Measurements from ENCODE around the gene PLA2G4A.

The PLA2G4A gene

DNA sequence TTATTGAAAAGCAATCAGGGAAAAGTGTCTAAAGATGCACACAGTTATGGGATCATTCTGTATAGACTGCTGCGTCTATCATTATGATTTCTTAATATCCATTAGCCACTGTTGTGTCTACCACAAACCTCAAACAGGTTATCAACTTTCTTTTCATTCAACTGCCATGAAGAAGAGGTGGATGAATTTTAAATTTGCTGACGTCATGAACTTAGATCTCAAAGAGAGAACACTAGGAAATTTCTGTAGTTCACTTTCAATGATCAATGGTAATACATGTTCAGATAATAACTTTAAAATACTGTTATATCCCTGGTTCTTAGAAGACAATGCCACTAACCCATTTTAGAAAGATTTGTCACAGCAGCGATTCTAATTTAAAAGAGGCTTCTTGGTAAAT lies 6.7 kb downstream of the PLA2G4A start:
- DNase-seq, result no peak

DNA sequence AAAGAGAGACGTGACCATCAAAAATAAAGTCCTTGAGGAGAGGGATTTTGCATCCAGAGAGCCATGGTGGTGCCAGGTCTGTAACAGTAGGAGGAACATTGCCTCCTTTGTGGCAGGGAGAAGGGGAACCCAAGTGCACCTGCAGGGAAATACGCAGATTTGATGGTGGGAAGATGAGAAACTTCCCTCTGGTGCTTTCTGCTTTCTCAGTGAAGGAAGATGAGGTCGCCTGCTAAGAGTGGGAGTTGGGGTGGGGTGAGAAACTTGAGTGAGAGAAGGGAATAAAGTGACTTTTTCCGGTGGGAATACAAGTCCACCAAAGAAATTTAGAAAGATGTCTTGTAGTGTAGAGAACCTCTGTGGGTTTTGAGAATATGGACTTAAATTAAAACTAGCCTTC lies 9.1 kb downstream of the PLA2G4A start:
- DNase-seq, result no peak

DNA sequence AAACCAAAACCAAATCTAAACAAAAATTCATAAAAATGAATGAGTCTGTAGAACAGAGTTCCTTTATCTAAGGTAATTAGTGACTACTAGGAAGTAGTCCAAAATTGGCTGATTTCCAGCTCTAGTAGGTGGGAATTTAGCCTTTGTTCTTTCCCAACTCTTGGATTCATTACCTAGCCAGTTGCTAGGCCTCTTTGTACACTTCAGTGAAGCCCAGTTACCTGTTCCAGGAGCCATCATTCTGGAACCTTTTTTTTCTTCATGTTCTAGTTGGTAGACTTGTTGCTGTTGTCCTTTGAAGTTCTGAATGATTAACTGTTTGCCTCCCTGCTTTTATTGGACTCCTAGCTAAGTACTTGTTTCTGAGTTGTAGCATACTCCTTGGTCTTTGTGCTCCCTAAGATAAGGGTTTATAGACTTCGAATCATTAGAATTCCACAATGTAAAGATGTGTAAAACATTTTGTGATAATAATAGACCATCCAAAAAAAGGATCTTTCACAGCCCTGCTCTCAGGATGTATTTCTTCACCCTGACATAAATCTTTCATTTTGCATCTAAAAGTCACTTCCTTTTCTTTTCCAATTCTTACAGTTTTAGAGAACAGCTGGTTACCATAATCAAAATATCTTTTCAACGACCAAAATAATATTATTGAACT lies 9.8 kb downstream of the PLA2G4A start:
- no peak for DNase-seq

DNA sequence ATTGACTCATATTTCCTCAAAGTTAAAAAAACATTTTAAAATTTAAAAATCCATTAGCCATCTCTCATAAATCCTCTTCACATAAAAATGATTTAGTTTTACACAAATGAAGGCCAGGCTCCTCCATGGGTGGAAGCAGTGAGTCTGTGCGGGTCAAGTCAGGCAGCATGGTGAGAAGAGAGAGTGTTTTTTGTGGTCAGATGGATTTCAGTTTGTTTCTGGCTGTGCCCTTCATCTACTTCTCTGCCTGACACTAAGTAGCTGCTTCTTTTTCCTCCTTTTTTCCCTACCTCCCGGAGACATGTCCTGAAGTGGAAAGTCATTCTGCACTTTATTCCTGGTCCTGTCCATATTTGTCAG lies 10.3 kb downstream of the PLA2G4A start:
- DNase-seq, result no peak

DNA sequence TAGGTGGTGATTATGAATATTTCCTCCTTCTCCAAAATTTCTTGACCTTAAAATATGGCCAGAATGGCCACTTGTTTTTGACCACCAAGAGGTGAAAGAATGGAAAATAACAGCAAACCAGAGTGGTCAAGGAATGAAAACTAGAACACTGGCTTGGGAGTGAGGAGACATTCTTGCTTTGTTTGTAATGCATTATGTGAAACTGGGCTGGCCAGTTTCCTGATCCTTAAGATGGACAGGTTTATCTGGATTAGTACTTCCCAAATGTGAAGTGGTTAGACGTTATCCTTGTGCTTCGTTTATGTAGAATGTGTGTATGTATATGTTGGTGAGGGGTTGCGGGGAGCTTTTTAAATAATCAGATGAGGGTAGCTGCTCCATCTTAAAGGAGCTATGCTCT lies 12.8 kb downstream of the PLA2G4A start:
- no peak for DNase-seq

DNA sequence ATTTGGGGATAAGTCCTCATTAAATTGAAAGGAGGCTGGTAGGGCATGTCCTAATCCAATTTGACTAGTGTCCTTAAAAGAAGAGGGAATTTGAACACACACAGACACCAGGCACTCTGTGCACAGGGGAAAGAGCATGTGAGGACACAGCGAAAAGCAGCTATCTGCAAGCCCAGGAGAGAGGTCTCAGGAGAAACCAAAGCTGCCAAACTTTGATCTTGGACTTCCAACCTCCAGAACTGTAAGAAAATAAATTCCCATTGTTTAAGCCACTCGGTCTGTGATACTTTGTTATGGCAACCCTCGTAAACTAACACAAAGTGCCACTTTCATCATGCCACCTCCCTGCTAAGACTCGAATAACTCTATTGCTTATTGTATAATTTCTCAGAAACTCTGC lies 13.8 kb downstream of the PLA2G4A start:
- DNase-seq, result no peak

DNA sequence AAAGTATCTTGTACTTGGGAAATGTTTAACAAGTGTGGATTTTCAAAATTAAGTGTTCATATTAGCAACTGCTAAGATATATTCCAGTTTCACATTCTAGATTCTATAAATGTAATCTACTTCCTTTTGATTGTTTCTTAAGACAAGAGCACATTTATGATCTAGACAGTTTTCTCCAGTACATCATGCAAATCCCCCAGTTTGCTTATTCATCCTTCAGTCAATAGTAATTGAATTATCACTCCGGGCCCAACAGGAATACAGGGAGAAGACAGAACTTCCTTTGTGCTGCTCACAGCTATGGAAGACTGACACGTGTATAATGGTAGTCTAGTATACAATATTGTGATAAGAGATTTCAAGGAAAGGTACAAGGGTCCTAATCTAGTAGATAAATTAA lies 14.5 kb downstream of the PLA2G4A start:
- no peak for DNase-seq

DNA sequence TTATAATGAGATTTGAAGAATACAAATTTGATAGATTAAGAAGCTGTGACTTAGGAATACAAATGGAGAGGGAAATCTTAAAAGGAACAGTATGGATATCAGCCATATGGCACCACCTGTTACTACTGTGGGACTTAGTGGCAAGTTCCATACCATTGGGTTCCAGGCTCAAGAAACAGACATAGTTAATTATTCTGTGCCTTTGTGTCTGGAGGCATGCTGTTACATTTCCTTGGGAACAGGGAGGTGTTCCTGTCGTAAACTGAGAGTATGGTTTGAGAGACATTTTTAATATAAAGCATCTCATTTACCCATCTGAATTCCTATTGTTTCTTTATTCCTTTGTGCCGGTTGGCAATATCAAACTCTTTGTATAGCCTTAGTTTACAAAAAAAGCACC lies 15.2 kb downstream of the PLA2G4A start:
- no peak for DNase-seq

DNA sequence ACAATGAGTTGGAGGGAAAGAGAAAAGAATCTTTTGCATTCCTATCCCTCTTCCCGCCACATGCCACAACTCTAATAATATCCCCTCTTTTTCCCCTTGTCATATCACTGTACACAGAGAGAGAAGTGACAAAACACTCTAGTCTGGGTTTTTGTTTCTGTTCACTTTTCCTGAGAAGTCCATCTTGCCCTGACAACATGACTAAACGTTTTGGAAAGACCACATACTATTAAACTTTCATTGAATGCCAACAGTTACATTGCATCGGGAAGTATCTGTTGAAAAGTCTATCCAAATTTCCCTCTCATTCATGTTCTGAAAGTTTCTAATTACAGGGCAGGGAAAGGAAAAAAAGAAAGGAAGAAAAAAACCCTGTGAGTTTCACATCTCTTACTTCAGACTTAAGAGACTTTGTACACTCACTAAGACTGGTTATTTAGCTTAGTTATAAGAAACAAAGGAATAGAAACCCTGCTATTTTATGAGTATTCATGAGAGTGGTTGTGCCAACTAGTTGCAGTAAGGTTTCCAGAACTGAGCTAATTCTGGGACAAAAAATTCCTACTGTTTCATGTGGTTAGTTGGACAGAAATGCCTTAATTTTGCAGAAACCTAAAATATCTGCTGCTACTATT lies 16.9 kb downstream of the PLA2G4A start:
- DNase-seq, result no peak

DNA sequence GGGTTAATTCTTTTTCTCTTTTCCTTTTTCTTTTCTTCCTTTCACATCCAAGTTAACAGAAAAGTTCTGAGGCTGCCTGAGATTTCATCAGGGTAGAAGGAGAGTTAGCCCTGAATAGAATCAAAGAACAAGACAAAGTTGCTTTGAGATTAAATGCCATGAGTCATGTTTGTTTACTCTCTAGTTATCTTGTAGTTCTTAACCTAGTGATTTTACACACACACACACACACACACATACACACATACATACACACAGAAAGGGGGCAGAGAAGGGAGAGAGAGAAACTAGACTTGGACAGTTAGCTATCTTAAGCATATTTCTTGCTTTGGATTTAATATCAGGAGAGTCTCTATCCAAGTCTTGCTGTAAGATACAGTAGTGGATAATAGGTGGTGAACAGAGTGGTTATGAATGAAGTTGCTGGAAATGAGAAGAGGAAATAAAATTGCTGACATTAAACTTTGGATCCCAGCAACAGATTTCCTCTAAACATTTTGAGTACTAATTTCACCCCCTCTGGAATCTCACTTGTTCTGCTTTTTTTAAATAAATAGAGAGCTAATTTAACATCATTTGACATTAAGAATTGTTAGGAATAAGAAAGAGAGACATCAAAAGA lies 19.9 kb downstream of the PLA2G4A start:
- DNase-seq, result no peak

DNA sequence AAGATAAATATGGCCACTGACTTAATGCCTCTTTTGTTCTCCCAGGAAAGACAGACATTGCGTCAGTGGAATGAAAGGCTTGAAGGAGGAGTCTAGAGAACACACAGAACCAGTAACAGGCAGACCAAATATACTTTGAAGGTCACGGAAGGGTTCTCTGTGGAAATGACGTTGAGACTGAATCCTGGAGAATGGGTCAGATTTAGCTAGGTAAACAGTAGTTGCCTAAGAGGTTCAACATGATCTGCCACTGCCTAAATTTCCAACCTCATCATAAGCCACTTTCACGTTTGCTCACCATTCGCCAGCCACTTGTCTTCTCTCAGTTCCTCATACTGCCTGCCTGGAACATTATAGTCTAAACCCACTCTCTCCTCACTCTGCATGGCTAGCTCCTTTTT lies 20.5 kb downstream of the PLA2G4A start:
- DNase-seq, result no peak

DNA sequence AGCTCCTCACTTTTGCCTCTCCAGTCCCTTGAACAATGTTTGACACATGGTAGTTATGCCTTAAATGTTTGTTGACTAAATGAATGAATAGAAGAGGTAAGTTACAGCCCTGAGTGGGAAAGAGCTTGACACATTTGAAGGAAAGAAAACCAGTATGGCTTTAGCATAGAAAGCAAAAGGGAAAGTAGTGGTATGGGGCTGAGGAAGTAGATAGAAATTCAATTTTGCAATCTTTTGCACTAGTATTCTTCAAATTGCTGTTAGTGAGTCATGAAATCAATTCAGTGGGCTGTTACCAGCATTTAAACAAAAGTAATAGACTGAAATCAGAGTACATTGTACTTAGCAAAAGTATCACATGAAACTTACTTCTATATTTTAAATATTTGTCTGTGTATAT lies 21.1 kb downstream of the PLA2G4A start:
- DNase-seq, result no peak

DNA sequence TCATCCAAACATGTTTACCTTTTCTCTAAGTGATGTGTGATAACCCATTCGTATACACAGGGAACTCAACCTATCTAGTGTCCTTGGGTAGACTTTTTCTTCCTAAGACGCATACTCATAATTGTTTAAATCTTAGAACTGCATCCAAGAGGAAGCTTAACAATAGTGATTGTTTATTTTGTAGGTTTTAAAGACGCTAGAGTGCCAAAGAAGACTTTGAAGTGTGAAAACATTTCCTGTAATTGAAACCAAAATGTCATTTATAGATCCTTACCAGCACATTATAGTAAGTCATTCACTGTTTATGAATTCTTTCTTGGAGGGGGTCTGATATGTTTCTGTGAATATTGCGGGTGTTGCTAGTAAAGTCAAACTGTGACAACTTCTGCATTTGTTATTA lies 25.4 kb downstream of the PLA2G4A start:
- DNase-seq, result no peak

DNA sequence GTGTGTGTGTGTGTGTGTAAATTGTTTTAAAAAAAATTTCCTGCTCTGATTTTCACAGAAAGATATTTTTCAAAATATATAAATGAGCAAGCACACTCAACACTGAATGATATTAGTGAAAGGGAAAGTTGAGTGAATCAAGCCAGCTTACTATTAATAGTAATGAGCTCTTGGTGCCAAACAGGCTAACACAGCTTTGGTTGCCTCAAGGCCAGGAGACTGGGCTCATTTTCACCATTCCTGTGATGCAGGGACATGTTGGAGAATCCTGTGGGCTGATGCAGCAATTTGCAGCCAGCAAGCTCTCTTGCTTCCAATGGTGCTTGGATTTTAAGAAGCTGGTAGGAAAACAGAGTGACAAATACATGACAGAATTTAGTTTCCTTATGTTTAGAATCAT lies 30.2 kb downstream of the PLA2G4A start:
- no peak for DNase-seq

DNA sequence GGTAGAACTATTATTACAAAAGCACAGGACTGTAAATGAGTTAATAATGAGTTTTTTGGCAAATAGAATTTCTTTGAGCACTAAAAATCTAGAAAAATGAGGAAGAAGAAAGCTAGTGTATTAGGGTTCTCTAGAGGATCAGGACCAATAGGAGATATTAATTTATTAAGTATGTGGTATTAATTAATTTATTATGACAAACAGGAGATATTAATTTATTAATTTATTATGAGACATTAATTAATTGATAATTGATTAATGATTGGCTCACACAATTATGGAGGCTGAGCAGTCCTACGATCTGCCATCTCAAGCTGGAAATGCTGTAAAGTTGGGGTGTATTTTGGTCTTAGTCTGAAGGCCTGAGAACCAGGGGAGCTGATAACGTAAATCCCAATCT lies 31.2 kb downstream of the PLA2G4A start:
- no peak for DNase-seq

DNA sequence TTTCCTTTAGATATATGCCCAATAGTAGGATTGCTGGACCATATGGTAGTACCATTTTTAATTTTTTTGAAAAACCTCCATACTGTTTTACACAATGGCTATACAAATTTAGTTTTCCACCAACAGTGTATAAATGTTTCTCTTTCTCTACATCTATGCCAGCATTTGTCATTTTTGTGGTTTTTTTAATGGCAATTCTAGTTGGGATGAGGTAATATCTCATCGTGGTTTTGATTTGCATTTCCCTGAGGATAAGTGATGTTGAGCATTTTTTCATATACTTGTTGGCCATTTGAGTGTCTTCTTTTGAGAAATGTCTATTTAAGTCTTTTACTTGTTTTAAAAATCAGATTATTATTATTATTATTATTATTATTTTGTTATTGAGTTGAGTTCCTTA lies 35.5 kb downstream of the PLA2G4A start:
- no peak for DNase-seq

DNA sequence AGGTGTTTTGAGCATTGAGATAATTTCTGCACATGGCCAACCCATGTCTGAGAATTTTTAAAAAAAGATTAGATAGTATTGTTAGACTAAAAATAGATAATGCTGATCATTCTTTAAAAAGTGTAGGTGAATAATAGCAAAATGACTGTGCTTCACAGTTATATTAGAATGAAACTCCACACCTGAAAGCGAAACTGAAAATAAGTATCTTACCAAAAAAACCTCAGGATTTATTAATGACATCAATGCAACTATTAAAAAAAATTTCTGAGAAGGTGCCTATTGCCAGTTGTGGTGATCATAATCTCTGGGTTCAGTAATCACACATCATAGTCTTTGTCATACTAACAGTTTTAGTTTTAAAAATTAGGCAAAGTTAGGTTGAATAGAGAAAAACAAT lies 36.5 kb downstream of the PLA2G4A start:
- DNase-seq, result no peak

DNA sequence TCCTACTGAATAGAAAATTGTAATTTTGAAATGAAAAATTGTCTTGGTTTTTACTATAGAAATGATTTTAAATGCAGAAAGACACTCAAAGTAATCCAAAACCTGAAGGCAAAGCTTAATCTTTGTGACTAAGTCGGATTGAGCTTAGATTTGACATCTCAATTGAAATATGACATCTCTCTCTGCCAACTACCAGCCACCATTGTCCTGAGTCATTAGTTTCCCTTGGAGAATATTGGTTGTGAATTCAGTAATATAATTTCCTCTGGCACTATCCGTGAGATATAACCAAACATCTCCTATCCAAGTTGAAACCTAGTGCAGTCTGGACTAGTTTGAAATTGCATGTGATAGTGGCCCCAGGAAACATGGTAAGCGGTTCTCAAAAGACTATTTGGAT lies 37.1 kb downstream of the PLA2G4A start:
- DNase-seq, result no peak

DNA sequence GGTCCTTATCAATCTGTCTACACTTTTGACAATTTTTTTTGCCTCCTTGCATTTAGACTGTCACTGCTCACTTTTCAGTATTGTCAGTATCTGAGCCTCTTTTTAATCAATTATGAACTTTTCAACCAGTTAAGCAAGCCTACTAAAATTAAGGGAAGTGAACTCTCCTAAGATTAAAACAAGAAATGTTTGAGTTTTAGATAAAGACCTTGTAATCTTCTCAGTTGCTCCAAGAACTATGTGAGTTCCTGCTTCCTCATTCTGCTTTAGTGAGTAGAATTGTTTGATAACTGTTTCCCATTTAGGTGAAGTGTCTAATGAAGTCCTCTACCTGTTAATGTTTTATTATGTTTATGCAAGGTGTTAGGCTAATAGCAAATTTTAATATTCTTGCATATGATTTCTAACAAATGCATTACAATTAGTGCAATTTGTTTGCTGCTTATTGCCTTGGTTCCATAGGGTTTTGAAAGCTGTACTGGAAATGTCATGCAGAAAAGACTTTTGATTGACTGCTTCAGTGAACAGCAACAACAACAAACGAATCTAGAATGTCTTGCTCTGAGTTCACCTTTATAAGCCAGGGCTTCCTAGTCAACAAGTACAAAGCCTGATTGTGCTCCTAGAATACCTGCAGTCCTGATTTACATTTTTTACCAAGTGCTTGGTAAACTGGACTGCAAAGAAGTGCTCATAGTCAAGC lies 40.9 kb downstream of the PLA2G4A start:
- no peak for DNase-seq

DNA sequence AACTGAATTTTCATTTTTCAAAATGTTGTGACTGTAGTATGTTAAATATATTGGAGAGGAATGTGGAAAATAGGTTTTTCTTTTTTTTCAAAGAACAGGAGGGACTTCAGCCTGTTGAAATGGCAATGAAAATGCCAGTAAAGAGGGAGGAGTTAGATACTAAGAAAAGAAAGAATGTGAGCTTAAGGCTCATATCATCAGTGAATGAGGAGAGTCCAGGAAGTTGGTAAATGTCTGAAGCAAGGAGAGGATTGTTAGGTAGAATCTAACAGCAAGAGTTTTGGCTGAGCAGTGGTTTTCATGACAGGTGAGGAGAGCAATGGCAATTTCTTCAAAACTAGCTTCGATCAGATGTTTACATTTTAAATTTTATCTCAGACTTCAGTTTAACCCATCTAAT lies 43.0 kb downstream of the PLA2G4A start:
- DNase-seq, result no peak

DNA sequence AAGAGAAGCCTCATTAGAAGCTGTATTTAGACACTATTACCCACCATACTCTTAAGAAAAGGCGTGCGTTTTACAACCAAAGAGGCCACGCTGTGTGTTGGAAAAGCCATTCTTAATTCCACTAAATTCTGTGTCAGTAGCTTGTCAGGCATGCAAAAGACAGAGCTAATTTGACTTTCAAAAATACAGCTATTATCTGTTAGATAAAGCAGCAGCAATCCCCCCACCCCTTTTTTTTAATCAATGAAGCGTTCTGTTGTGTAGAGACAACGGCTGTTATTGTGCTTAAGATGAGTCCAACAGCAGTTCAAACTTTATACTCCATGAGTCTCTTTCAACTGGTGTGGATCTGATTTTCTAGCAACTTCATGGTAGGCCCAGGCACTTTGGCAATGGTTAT lies 43.5 kb downstream of the PLA2G4A start:
- no peak for DNase-seq

DNA sequence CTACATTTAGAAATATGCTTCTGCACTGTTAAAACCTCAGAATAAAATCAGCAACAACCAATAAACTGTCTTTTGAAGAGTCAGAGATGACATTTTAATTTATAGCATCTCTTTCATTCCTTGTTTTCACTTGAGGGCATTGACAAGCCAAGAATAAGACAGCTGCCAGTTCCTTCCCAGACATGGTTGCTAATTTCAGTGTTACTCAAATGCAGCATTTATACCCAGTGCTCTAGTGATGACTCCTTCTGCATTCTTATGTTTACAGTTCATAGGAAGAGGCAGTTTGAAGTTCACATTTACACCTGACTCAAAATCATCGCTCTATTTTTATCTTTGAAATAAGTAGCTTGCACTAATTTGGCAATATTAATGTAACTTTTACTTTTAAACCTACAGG lies 44.9 kb downstream of the PLA2G4A start:
- DNase-seq, result no peak

DNA sequence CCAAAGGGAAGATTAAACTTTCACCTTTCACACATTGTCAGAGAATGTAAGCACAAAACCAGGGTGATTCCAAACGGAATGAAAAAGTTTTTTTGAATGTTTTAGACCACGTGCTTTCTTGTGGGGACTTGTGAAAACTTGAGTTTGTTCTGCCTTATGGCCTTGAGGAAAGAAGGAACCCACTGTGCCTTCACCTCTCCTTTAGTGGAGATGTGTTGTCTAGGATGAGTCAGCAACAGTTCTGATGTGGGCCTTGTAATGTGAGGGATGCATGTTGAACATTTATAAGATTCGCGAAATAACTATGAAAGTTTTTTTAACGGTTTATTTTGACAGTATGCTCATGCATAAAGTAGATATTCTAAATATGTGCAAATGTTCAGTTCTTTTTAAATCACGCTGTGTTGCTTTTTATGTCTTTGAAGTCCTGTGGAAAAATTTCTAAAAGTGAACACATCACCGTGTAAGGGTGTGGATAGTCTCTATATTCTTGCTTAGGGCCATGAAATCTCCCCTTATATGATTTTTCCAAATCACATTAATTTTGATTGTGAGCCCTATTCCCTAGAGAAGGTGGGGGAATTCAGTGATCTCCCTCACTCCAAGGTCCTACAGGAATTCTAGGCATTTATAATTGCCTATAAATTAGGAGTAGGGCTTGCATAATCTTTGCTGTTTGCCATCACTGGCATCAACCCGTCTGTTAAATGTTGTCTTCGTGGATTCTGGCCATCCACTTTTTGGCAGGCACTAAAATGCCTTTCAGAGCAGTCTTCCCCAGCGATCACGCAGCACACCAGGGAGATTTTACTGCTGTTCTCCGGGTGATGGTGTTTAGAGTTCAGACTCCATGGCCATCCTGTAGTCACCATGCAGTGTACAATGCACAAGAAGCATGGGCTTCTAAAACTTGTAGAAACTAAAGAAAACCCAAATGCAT lies 47.4 kb downstream of the PLA2G4A start:
- no peak for DNase-seq

Data from activated T-cell treated with anti-CD3 and anti-CD28 coated beads for 4 hours (primary cell).